Parathyroid adenoma (tissue), 2 donors: ENCODE measurements around the gene APOA4.

Experiments
- H2AFZ ChIP-seq: fragments of 300-600 bp; sonication (generic); one replicate; pipeline ENCODE4 v1.7.0; 2017; ENCODE audit warnings: antibody characterized with exemption, mild to moderate bottlenecking
- H3K27ac ChIP-seq: fragments of 300-600 bp; sonication (generic); one replicate; pipeline ENCODE4 v1.7.0; 2017
- H3K27me3 ChIP-seq: fragments of 300-600 bp; sonication (generic); one replicate; pipeline ENCODE4 v1.7.0; 2017; ENCODE audit warnings: low read length; ENCODE audit not compliant: control insufficient read depth, insufficient read depth
- H3K36me3 ChIP-seq: fragments of 300-600 bp; sonication (generic); one replicate; pipeline ENCODE4 v1.7.0; 2017; ENCODE audit warnings: low read length; ENCODE audit not compliant: control insufficient read depth, insufficient read depth
- H3K4me1 ChIP-seq: fragments of 300-600 bp; sonication (generic); one replicate; pipeline ENCODE4 v1.7.0; 2017; ENCODE audit warnings: control low read depth
- H3K4me2 ChIP-seq: fragments of 300-600 bp; sonication (generic); one replicate; pipeline ENCODE4 v1.7.0; 2017; ENCODE audit warnings: low read length
- H3K4me3 ChIP-seq: fragments of 300-600 bp; sonication (generic); one replicate; pipeline ENCODE4 v1.7.0; 2017; ENCODE audit warnings: low read depth, low read length
- H3K79me2 ChIP-seq: fragments of 300-600 bp; sonication (generic); one replicate; pipeline ENCODE4 v1.7.0; 2017; ENCODE audit warnings: control low read depth
- H3K9ac ChIP-seq: fragments of 300-600 bp; sonication (generic); one replicate; pipeline ENCODE4 v1.7.0; 2017; ENCODE audit warnings: mild to moderate bottlenecking
- H3K9me3 ChIP-seq: fragments of 300-600 bp; sonication (generic); one replicate; pipeline ENCODE4 v1.7.0; 2017; ENCODE audit warnings: low read length; ENCODE audit not compliant: control insufficient read depth
- TF ChIP-seq, protein P1 (sequence below): fragments of 300-600 bp; sonication (generic); IDR thresholded peaks from one replicate; pipeline ENCODE4 v1.7.0; 2017; ENCODE audit warnings: antibody characterized with exemption, mild to moderate bottlenecking
- donor health status: primary hyperparathyroidism.

The APOA4 gene

DNA sequence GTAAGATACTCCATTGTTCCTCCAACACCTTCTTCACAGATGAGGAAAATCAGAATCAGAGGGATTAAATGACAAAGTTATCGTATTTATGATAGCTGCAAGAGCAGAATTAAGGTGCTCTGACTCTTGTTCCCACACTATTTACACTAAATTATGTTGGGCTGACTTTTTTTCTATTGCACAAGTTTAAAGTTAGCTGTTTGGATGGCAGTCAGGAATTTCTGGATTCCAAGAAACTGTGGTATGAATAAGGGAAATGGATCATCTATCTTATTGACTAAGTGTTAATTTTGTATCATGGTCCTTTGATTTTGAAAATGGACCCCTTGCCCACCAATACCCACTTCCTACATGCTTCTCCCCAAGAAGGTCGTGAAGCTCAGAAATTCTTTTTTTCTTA is 34.2 kb upstream of the APOA4 start:
- H3K4me3 ChIP-seq: no peak overlapping the region
- no peaks in the 10 kb centered on the region for H3K79me2 ChIP-seq
- no peak overlapping the region for H3K27ac ChIP-seq
- no peaks in the 10 kb centered on the region for H3K9me3 ChIP-seq
- no peak overlapping the region for H3K4me2 ChIP-seq
- no peak overlapping the region for H2AFZ ChIP-seq
- no peaks in the 10 kb centered on the region for H3K36me3 ChIP-seq
- H3K4me1 ChIP-seq: no peaks in the 10 kb centered on the region
- H3K27me3 ChIP-seq: no peaks in the 10 kb centered on the region
- TF ChIP-seq, protein P1, sequence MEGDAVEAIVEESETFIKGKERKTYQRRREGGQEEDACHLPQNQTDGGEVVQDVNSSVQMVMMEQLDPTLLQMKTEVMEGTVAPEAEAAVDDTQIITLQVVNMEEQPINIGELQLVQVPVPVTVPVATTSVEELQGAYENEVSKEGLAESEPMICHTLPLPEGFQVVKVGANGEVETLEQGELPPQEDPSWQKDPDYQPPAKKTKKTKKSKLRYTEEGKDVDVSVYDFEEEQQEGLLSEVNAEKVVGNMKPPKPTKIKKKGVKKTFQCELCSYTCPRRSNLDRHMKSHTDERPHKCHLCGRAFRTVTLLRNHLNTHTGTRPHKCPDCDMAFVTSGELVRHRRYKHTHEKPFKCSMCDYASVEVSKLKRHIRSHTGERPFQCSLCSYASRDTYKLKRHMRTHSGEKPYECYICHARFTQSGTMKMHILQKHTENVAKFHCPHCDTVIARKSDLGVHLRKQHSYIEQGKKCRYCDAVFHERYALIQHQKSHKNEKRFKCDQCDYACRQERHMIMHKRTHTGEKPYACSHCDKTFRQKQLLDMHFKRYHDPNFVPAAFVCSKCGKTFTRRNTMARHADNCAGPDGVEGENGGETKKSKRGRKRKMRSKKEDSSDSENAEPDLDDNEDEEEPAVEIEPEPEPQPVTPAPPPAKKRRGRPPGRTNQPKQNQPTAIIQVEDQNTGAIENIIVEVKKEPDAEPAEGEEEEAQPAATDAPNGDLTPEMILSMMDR: no peak
- H3K9ac ChIP-seq: no peak overlapping the region

DNA sequence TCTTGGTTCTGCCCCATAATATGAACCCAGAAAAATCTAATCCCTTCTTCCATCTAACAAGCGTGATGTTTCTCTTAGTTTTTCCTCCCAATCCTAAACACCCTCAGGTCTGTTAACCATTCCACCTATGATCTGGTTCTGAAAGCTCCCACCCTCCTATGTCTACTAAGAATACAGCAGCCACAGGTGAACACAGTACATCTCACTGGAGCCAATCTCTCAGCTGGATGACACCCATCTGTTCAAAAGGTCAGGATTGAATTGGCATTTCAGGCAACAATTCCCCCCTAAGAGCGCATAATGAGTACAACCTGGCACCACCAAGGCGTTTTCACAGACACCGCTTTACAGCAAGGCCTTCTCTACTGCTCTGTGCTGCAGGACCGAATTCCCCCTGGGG is 33.3 kb upstream of the APOA4 start:
- no peak overlapping the region for H3K4me2 ChIP-seq
- no peaks in the 10 kb centered on the region for H3K36me3 ChIP-seq
- H3K9ac ChIP-seq: no peak overlapping the region
- no peaks in the 10 kb centered on the region for H3K79me2 ChIP-seq
- H3K27me3 ChIP-seq: no peaks in the 10 kb centered on the region
- H3K4me3 ChIP-seq: no peak overlapping the region
- H2AFZ ChIP-seq: no peak overlapping the region
- H3K9me3 ChIP-seq: no peaks in the 10 kb centered on the region
- TF ChIP-seq, protein P1: no peak
- no peaks in the 10 kb centered on the region for H3K4me1 ChIP-seq
- no peak overlapping the region for H3K27ac ChIP-seq

DNA sequence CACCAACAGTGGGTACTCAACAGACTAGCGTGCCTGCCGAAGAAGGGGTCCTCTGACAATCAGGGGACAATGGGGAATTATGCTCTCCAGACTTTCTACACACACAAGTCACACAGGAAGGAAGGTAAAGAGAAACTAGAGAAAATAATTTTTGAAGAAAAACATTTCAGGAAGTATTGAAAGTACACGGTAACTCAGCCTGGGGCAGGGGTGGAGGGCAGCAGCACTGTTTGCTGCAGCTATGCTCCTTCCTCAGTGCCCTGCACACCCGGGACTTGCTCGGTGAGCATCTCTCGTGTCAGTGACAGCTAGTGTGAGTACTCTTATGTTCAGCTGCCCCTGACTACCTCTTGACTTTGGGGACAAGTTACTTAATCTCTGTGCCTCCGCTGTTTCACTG is 32.3 kb upstream of the APOA4 start:
- H3K27ac ChIP-seq: no peak overlapping the region
- TF ChIP-seq, protein P1: no peak
- no peak overlapping the region for H3K4me3 ChIP-seq
- H3K9me3 ChIP-seq: no peaks in the 10 kb centered on the region
- H2AFZ ChIP-seq: no peak overlapping the region
- no peaks in the 10 kb centered on the region for H3K4me1 ChIP-seq
- no peaks in the 10 kb centered on the region for H3K79me2 ChIP-seq
- no peak overlapping the region for H3K4me2 ChIP-seq
- H3K36me3 ChIP-seq: no peaks in the 10 kb centered on the region
- no peaks in the 10 kb centered on the region for H3K27me3 ChIP-seq
- H3K9ac ChIP-seq: no peak overlapping the region

DNA sequence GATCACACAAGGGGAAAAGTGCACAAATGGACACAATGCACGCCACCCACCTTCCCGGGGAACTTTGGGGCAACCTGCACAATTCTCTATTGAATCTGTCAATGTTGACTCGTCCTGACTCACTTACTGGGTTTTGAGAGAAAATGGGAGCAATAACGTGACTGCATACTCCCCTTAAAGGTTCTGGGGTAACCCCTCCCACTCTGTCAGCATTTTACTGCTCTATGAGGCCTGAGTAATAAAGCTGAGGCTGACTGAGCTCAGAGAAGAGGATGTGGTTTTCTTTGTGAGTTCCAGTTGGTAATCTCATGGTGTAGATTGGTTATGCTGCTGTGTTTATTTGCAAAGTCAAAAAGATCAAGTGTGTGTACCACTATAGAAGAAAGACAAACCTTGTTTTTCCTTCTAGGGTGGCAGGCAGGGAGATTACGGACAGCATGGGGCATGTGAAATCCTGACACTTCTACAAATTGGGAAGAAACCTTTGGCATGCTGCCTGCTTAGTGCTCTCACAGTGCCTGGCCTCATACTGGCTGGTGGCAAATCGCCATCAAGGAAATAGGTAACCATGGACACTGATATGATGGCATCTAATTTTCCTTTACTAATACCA is 30.5 kb upstream of the APOA4 start:
- Histone ChIP-seq H3K4me1 (no peaks in the 10 kb centered on the region), H3K27me3 (no peaks in the 10 kb centered on the region), H3K4me2 (no peak overlapping the region), H3K4me3 (no peak overlapping the region), H3K9me3 (no peaks in the 10 kb centered on the region), H2AFZ (no peak overlapping the region), H3K27ac (no peak overlapping the region), H3K79me2 (no peaks in the 10 kb centered on the region), H3K9ac (no peak overlapping the region), H3K36me3 (no peaks in the 10 kb centered on the region)
- TF ChIP-seq, protein P1: no peak
